K562 (cell line): Measurements from ENCODE around the gene RERE. TPM values are rescaled to one million over a fixed set of nuclear protein-coding genes. Genes with fewer than 3 reads are reported as not detected.

Source experiments
- CC2D1A ChIP-seq: fragments of 450-650 bp; IDR thresholded peaks from 2 replicates; pipeline ENCODE4 v1.6.1; 2017; ENCODE audit warnings: mild to moderate bottlenecking
- FUS ChIP-seq: fragments of 200-400 bp; formaldehyde crosslinking; optimal IDR thresholded peaks from 2 replicates; pipeline ENCODE3; 2017; ENCODE audit warnings: low read depth, low read length
- GTF2E2 ChIP-seq: fragments of 200-800 bp; sonication (Bioruptor generic); IDR thresholded peaks from 2 replicates; pipeline ENCODE4 v1.6.1; 2016; ENCODE audit warnings: missing genetic modification characterization, missing compliant biosample characterization
- HES1 ChIP-seq: fragments of 450-650 bp; IDR thresholded peaks from 2 replicates; pipeline ENCODE4 v1.6.1; 2016; ENCODE audit warnings: low read depth, mild to moderate bottlenecking, moderate library complexity
- HNRNPH1 ChIP-seq: fragments of 200-400 bp; formaldehyde crosslinking; optimal IDR thresholded peaks from 2 replicates; pipeline ENCODE3; 2017; ENCODE audit warnings: low read depth, mild to moderate bottlenecking, low read length, moderate library complexity
- MYBL2 ChIP-seq, 2 experiments: fragments of 450-650 bp in 1 of 2; sonication (generic) in 1 of 2; formaldehyde crosslinking in 1 of 2; IDR thresholded peaks; 2 replicates each; pipeline versions ENCODE4 v1.6.1 to v1.8.1; 2017 to 2022; ENCODE audit warnings: borderline replicate concordance in 1 of 2, inconsistent platforms in 1 of 2, low read depth in 1 of 2, mild to moderate bottlenecking in 1 of 2, missing genetic modification reagents in 1 of 2, moderate library complexity in 1 of 2
- NR2C2 ChIP-seq, 2 experiments: fragments of 200-800 bp in 1 of 2; sonication (Bioruptor generic) in 1 of 2; sonication (generic) in 1 of 2; formaldehyde crosslinking in 1 of 2; IDR thresholded peaks; 2 replicates each; pipeline versions ENCODE4 v1.6.1 to v1.8.0; 2016 to 2022; ENCODE audit warnings: mild to moderate bottlenecking in 1 of 2, missing compliant biosample characterization in 1 of 2, missing genetic modification characterization in 1 of 2, missing genetic modification reagents in 1 of 2
- TFAP4 ChIP-seq: sonication (generic); formaldehyde crosslinking; IDR thresholded peaks from 2 replicates; pipeline ENCODE4 v1.8.0; 2022; ENCODE audit warnings: missing genetic modification reagents, mild to moderate bottlenecking, moderate library complexity, borderline replicate concordance
- XRCC3 ChIP-seq: fragments of 450-650 bp; IDR thresholded peaks from 2 replicates; pipeline ENCODE4 v1.6.1; 2017; ENCODE audit warnings: mild to moderate bottlenecking, moderate library complexity
- YBX1 ChIP-seq: fragments of 450-650 bp; IDR thresholded peaks from 2 replicates; pipeline ENCODE4 v1.7.1; 2016; ENCODE audit warnings: mild to moderate bottlenecking
- ZBTB33 ChIP-seq: sonication (generic); formaldehyde crosslinking; IDR thresholded peaks from 2 replicates; pipeline ENCODE4 v1.8.1; 2023; ENCODE audit warnings: mild to moderate bottlenecking, missing genetic modification reagents
- ZNF280A ChIP-seq: fragments of 450-650 bp; IDR thresholded peaks from 2 replicates; pipeline ENCODE4 v1.6.1; 2018; ENCODE audit warnings: mild to moderate bottlenecking, low read depth; ENCODE audit not compliant: partially characterized antibody
- ZNF316 ChIP-seq: fragments of 450-650 bp; IDR thresholded peaks from 2 replicates; pipeline ENCODE4 v1.6.1; 2016
- ZNF324 ChIP-seq: fragments of 250-450 bp; sonication (Bioruptor Pico); IDR thresholded peaks from 2 replicates; pipeline ENCODE4 v1.4.0; 2020; ENCODE audit warnings: mild to moderate bottlenecking
- ZNF592 ChIP-seq: fragments of 450-650 bp; IDR thresholded peaks from 2 replicates; pipeline ENCODE4 v1.6.1; 2017; ENCODE audit warnings: antibody characterized with exemption, mild to moderate bottlenecking
- ZNF780A ChIP-seq: fragments of 250-450 bp; sonication (Bioruptor Pico); IDR thresholded peaks from 2 replicates; pipeline ENCODE4 v1.5.0; 2021; ENCODE audit warnings: mild to moderate bottlenecking
- polyA plus RNA-seq, 8 experiments: library from polyadenylated mRNA; depleted of rRNA in 4 of 8; stranded (reverse) in 5 of 8; unstranded in 3 of 8; fragments of >200 nt; fragmentation: Nextera tagmentation in 2 of 8; fragmentation: Illumina TruSeq in 1 of 8; extraction: Ambion mirVana in 2 of 8; extraction: Trizol in 1 of 8; gene quantifications; 2 replicates each; pipeline versions ENCODE4 v1.2.1 to v1.2.3, GENCODE V29; 2011 to 2014; ENCODE audit warnings: inconsistent platforms in 1 of 8, missing spikeins in 1 of 8
- total RNA-seq, 7 experiments: library from RNA; depleted of rRNA in 6 of 7; stranded (reverse); fragments of >200 nt in 6 of 7; fragmentation: Illumina TruSeq in 2 of 7; extraction: Trizol in 2 of 7; gene quantifications; 2 replicates each; pipeline versions ENCODE4 v1.2.1 to v1.2.3, GENCODE V29; 2011 to 2021; ENCODE audit warnings: low replicate concordance in 1 of 7

RERE gene
- total and polyA plus RNA-seq, 9 of the 15 experiments (the other 6 are each of a cell fraction or from before 2014, with no cell fraction given), result 3.0 to 51.5 (median 13.4) TPM

GRCh38 chr1:8625981-8626898, 191.2 kb downstream of the RERE start (continued):
- TF ChIP-seq ZNF592, result no peak
- TF ChIP-seq TFAP4 (CRISPR knock-in tag), result no peak
- no peak for TF ChIP-seq GTF2E2
- no peak for TF ChIP-seq FUS
- peak; percentile 73 for TF ChIP-seq CC2D1A
- no peak for TF ChIP-seq MYBL2 (IDR thresholded peaks at IDR 0.05; ENCODE audit: low read depth)
- TF ChIP-seq MYBL2 (CRISPR knock-in tag; IDR thresholded peaks at IDR 0.05; ENCODE audit: borderline replicate concordance), result no peak
- TF ChIP-seq YBX1, result no peak
- TF ChIP-seq ZBTB33, result 0 out of 2 replicates have a peak, but pooled peaks have one; percentile 30
- peak; percentile 98 for TF ChIP-seq HES1
- no peak for TF ChIP-seq NR2C2 (CRISPR knock-in tag; IDR thresholded peaks at IDR 0.05)
- TF ChIP-seq NR2C2 (tag; IDR thresholded peaks at IDR 0.05), result peak; percentile 66; the same call in 1 of the 2 replicates
- 0 out of 2 replicates have a peak, but pooled peaks have one; percentile 16 for TF ChIP-seq ZNF780A (CRISPR knock-in tag)
- no peak for TF ChIP-seq HNRNPH1
- TF ChIP-seq ZNF280A, result no peak
- TF ChIP-seq XRCC3, result no peak
- no peak for TF ChIP-seq ZNF316
- TF ChIP-seq ZNF324 (CRISPR knock-in tag), result no peak
